DND-41 (cell line): ENCODE measurements around the gene FGR.
A peak's percentile ranks its signal among the peaks of the same experiment; 100 is the strongest.
"Not testable (repeated sequence)": the region's sequence is repeated elsewhere in the genome, so short reads cannot be mapped to it uniquely, and the experiment has no call there.

ENCODE experiments used
- ATAC-seq: fragments of 200-7000 bp; cut with Tn5 transposase; 3 replicates; pipeline ENCODE4 v1.9.1; 2021; ENCODE audit warnings: low read depth; ENCODE audit not compliant: insufficient read depth
- DNase-seq: peaks from one replicate; pipeline ENCODE4 v3.0.0-alpha.2; 2020
- H2AFZ ChIP-seq: 2 replicates; pipeline ENCODE4 v1.6.0; 2012; ENCODE audit warnings: low read depth, low read length
- H3K27ac ChIP-seq: 2 replicates; pipeline ENCODE4 v1.5.1; 2012; ENCODE audit warnings: low read length, inconsistent platforms
- H3K27me3 ChIP-seq: fragments of 200-600 bp; sonication (generic); 2 replicates; pipeline ENCODE4 v1.6.0; 2012; ENCODE audit warnings: low read length, mild to moderate bottlenecking, inconsistent platforms; ENCODE audit not compliant: insufficient read depth, poor library complexity
- H3K36me3 ChIP-seq: 2 replicates; pipeline ENCODE4 v1.5.1; 2012; ENCODE audit warnings: low read length, inconsistent platforms; ENCODE audit not compliant: insufficient read depth
- H3K4me1 ChIP-seq: 2 replicates; pipeline ENCODE4 v1.5.1; 2012; ENCODE audit warnings: mild to moderate bottlenecking, low read length; ENCODE audit not compliant: insufficient read depth
- H3K4me2 ChIP-seq: 2 replicates; pipeline ENCODE4 v1.6.0; 2012; ENCODE audit warnings: mild to moderate bottlenecking, moderate library complexity, low read length, inconsistent platforms; ENCODE audit not compliant: insufficient read depth
- H3K4me3 ChIP-seq, 2 experiments: fragments of 200-600 bp in 1 of 2; shearing (Covaris generic) in 1 of 2; 2 replicates each; pipeline ENCODE4 v1.5.1; 2012 to 2016; ENCODE audit warnings: inconsistent platforms in 2 of 2, low read length in 2 of 2, mild to moderate bottlenecking in 2 of 2, low read depth in 1 of 2, moderate library complexity in 1 of 2
- H3K79me2 ChIP-seq: 2 replicates; pipeline ENCODE4 v1.6.0; 2012; ENCODE audit warnings: low read length, inconsistent platforms; ENCODE audit not compliant: insufficient read depth
- H3K9ac ChIP-seq: 2 replicates; pipeline ENCODE4 v1.6.0; 2012; ENCODE audit warnings: low read depth, mild to moderate bottlenecking, inconsistent platforms, low read length, moderate library complexity
- H3K9me3 ChIP-seq: 2 replicates; pipeline ENCODE4 v1.5.1; 2012; ENCODE audit warnings: low read length, moderate library complexity, mild to moderate bottlenecking, inconsistent platforms; ENCODE audit not compliant: insufficient read depth, severe bottlenecking
- H4K20me1 ChIP-seq: 2 replicates; pipeline ENCODE4 v1.6.0; 2012; ENCODE audit warnings: low read length; ENCODE audit not compliant: insufficient read depth
- CTCF ChIP-seq: IDR thresholded peaks from 2 replicates; pipeline ENCODE4 v1.5.1; 2012; ENCODE audit warnings: borderline replicate concordance, low read length, moderate library complexity, mild to moderate bottlenecking; ENCODE audit not compliant: poor library complexity, severe bottlenecking; ENCODE audit errors: extremely low read depth
- EZH2 ChIP-seq: IDR thresholded peaks from 3 replicates; pipeline ENCODE4 v1.6.1; 2012; ENCODE audit warnings: borderline replicate concordance, low read depth, mild to moderate bottlenecking, moderate library complexity, low read length, inconsistent platforms; ENCODE audit not compliant: severe bottlenecking

Gene FGR

GRCh38 chr1:27634985-27635367 is at the start of gene FGR:
FGR (minus strand) TSS chr1:27635185; CDS start chr1:27623916, 11,269 bp downstream.
- Histone ChIP-seq H3K4me3 (no peak within 1 kb of the TSS; a peak in 1 of 4 replicates), H3K9ac (peak within 1 kb of the TSS; percentile 53), H3K4me1 (peaks cover 85% of the 10 kb centered on the region), H2AFZ (no peak within 1 kb of the TSS), H3K9me3 (no peaks in the 10 kb centered on the region), H3K27me3 (no peaks in the 10 kb centered on the region), H3K36me3 (no peaks in the 10 kb centered on the region), H3K27ac (peak within 1 kb of the TSS; percentile 91), H3K4me2 (peak within 1 kb of the TSS; percentile 57), H4K20me1 (no peaks in the 10 kb centered on the region), H3K79me2 (no peaks in the 10 kb centered on the region)
- no peak for TF ChIP-seq EZH2
- TF ChIP-seq CTCF = no peak
- ATAC-seq (no peak), DNase-seq (no peak)

GRCh38 chr1:27684176-27684575 is 49.2 kb upstream of the FGR start:
- Histone ChIP-seq H3K4me1 (no peaks in the 10 kb centered on the region), H4K20me1 (no peaks in the 10 kb centered on the region), H3K4me3 (no peak overlapping the region), H2AFZ (no peak overlapping the region), H3K9ac (no peak overlapping the region), H3K79me2 (no peaks in the 10 kb centered on the region), H3K4me2 (no peak overlapping the region), H3K27me3 (no peaks in the 10 kb centered on the region), H3K27ac (no peak overlapping the region), H3K9me3 (peaks cover 22% of the 10 kb centered on the region), H3K36me3 (no peaks in the 10 kb centered on the region)
- ATAC-seq = no peak
- DNase-seq = no peak
- TF ChIP-seq CTCF = no peak
- TF ChIP-seq EZH2 = no peak

- no peaks in the 10 kb centered on the region for H4K20me1 ChIP-seq
- DNase-seq (no peak), ATAC-seq (no peak)
- H3K27ac ChIP-seq = no peak overlapping the region
- H3K36me3 ChIP-seq = no peaks in the 10 kb centered on the region
- no peak overlapping the region for H3K4me2 ChIP-seq
- no peak overlapping the region for H3K4me3 ChIP-seq
- H3K9ac ChIP-seq = no peak overlapping the region
- peaks cover 22% of the 10 kb centered on the region for H3K9me3 ChIP-seq
- no peaks in the 10 kb centered on the region for H3K4me1 ChIP-seq
- no peaks in the 10 kb centered on the region for H3K27me3 ChIP-seq
- no peaks in the 10 kb centered on the region for H3K79me2 ChIP-seq
- TF ChIP-seq CTCF (no peak), EZH2 (no peak)
- H2AFZ ChIP-seq = no peak overlapping the region
Observed at GRCh38 chr1:27682351-27682944, 47.5 kb upstream of the FGR start.

- H3K4me2 ChIP-seq, H3K36me3 ChIP-seq, H4K20me1 ChIP-seq, H3K27me3 ChIP-seq, ATAC-seq, DNase-seq, H3K4me3 ChIP-seq, H3K27ac ChIP-seq, H3K4me1 ChIP-seq, H3K79me2 ChIP-seq, H3K9ac ChIP-seq, H2AFZ ChIP-seq: not testable (repeated sequence)
- H3K9me3 ChIP-seq = peaks cover 22% of the 10 kb centered on the region
Observed at GRCh38 chr1:27681580-27681979, 46.6 kb upstream of the FGR start.

GRCh38 chr1:27680225-27680791 is 45.3 kb upstream of the FGR start:
- not testable (repeated sequence) for H4K20me1 ChIP-seq, H3K27ac ChIP-seq, H3K4me2 ChIP-seq, H3K9ac ChIP-seq, H3K4me1 ChIP-seq, H2AFZ ChIP-seq, H3K79me2 ChIP-seq, H3K36me3 ChIP-seq, DNase-seq, H3K27me3 ChIP-seq, ATAC-seq, H3K4me3 ChIP-seq
- H3K9me3 ChIP-seq = peaks cover 22% of the 10 kb centered on the region
